Neural cell (in vitro differentiated cells): ENCODE results near the gene DGCR8. TPM values are rescaled to one million over a fixed set of nuclear protein-coding genes. Genes with fewer than 3 reads are reported as not detected.

ENCODE experiments used
- H2AFZ ChIP-seq: fragments of 200-600, 300-800 bp; sonication (generic), shearing (Covaris generic); 2 replicates; pipeline ENCODE4 v1.6.0; 2014; ENCODE audit warnings: low read depth, mild to moderate bottlenecking, antibody characterized with exemption, low read length, moderate library complexity
- H3F3A ChIP-seq: fragments of 200-600 bp; shearing (Covaris generic); 2 replicates; pipeline ENCODE4 v1.6.1; 2016; ENCODE audit warnings: mild to moderate bottlenecking, moderate library complexity, mixed read lengths, antibody characterized with exemption, low read length; ENCODE audit not compliant: insufficient read depth, poor library complexity, severe bottlenecking
- H3K27ac ChIP-seq: fragments of 200-600, 300-800 bp; sonication (generic), shearing (Covaris generic); 2 replicates; pipeline ENCODE4 v1.5.1; 2014; ENCODE audit warnings: mild to moderate bottlenecking, low read length, moderate library complexity
- H3K27me3 ChIP-seq: fragments of 300-800, 200-600 bp; sonication (generic), shearing (Covaris generic); 2 replicates; pipeline ENCODE4 v1.6.0; 2014; ENCODE audit warnings: mild to moderate bottlenecking, low read depth, low read length, moderate library complexity; ENCODE audit not compliant: insufficient read depth
- H3K36me3 ChIP-seq: fragments of 300-800, 200-600 bp; sonication (generic), shearing (Covaris generic); 2 replicates; pipeline ENCODE4 v1.5.1; 2014; ENCODE audit warnings: mild to moderate bottlenecking, antibody characterized with exemption, low read length, moderate library complexity; ENCODE audit not compliant: insufficient read depth
- H3K4me2 ChIP-seq: fragments of 300-800, 200-600 bp; sonication (generic), shearing (Covaris generic); 2 replicates; pipeline ENCODE4 v1.6.0; 2014; ENCODE audit warnings: mild to moderate bottlenecking, low read length
- H3K4me3 ChIP-seq: fragments of 300-800, 200-600 bp; sonication (generic), shearing (Covaris generic); 2 replicates; pipeline ENCODE4 v1.5.1; 2014; ENCODE audit warnings: mild to moderate bottlenecking, low read length, moderate library complexity
- H3K79me2 ChIP-seq: fragments of 200-600 bp; shearing (Covaris generic); replicated peaks from 2 replicates; pipeline ENCODE4 v1.6.0; 2014; ENCODE audit warnings: mild to moderate bottlenecking, low read length, moderate library complexity; ENCODE audit not compliant: insufficient read depth
- H3K9ac ChIP-seq: fragments of 300-800, 200-600 bp; sonication (generic), shearing (Covaris generic); 2 replicates; pipeline ENCODE4 v1.6.1; 2016; ENCODE audit warnings: mild to moderate bottlenecking, low read length, mixed read lengths
- H3K9me2 ChIP-seq: fragments of 200-600 bp; shearing (Covaris generic); 2 replicates; pipeline ENCODE4 v1.6.1; 2016; ENCODE audit warnings: mild to moderate bottlenecking, low read length, mixed read lengths; ENCODE audit not compliant: insufficient read depth
- H3K9me3 ChIP-seq: fragments of 200-600, 300-800 bp; sonication (generic), shearing (Covaris generic); 2 replicates; pipeline ENCODE4 v1.6.1; 2016; ENCODE audit warnings: mild to moderate bottlenecking, mixed run types, low read length, moderate library complexity, mixed read lengths
- H4K20me1 ChIP-seq: fragments of 200-600 bp; shearing (Covaris generic); 2 replicates; pipeline ENCODE4 v1.6.1; 2016; ENCODE audit warnings: mild to moderate bottlenecking, mixed run types; ENCODE audit not compliant: insufficient read depth
- EP300 ChIP-seq: fragments of 450-650 bp; conservative IDR thresholded peaks from 2 replicates; pipeline ENCODE4 v1.6.1; 2014; ENCODE audit warnings: antibody characterized with exemption, mild to moderate bottlenecking, moderate library complexity; ENCODE audit not compliant: poor library complexity, severe bottlenecking
- EZH2 ChIP-seq: fragments of 200-600, 300-800 bp; shearing (Covaris generic), sonication (generic); IDR thresholded peaks from 2 replicates; pipeline ENCODE4 v1.6.1; 2014; ENCODE audit warnings: antibody characterized with exemption, low read length, borderline replicate concordance, mild to moderate bottlenecking; ENCODE audit not compliant: insufficient read depth, poor library complexity, severe bottlenecking
- MXI1 ChIP-seq: fragments of 450-650 bp; conservative IDR thresholded peaks from 2 replicates; pipeline ENCODE4 v1.6.1; 2014; ENCODE audit warnings: antibody characterized with exemption, mild to moderate bottlenecking; ENCODE audit not compliant: poor library complexity, severe bottlenecking
- POLR2AphosphoS5 ChIP-seq: IDR thresholded peaks from 2 replicates; pipeline ENCODE4 v1.6.1; 2012
- RAD21 ChIP-seq: fragments of 450-650 bp; conservative IDR thresholded peaks from 2 replicates; pipeline ENCODE4 v1.6.1; 2014; ENCODE audit warnings: antibody characterized with exemption, mild to moderate bottlenecking, moderate library complexity
- SMC3 ChIP-seq: fragments of 450-650 bp; conservative IDR thresholded peaks from 2 replicates; pipeline ENCODE4 v1.6.1; 2014; ENCODE audit warnings: antibody characterized with exemption, mild to moderate bottlenecking, moderate library complexity; ENCODE audit not compliant: poor library complexity
- TAF1 ChIP-seq: IDR thresholded peaks from 2 replicates; pipeline ENCODE4 v1.6.1; 2012; ENCODE audit warnings: low read depth
- polyA plus RNA-seq: library from polyadenylated mRNA; depleted of rRNA; stranded (reverse); fragments of >200 nt; gene quantifications from 2 replicates; pipeline ENCODE4 v1.2.3, GENCODE V29; 2014
- TF ChIP-seq, protein P1 (sequence below): fragments of 450-650 bp; IDR thresholded peaks from 2 replicates; pipeline ENCODE4 v1.5.1; 2014; ENCODE audit warnings: antibody characterized with exemption, mild to moderate bottlenecking, moderate library complexity; ENCODE audit not compliant: poor library complexity, severe bottlenecking
- TF ChIP-seq, protein P2 (sequence below): IDR thresholded peaks from 2 replicates; pipeline ENCODE4 v1.6.1; 2012; ENCODE audit warnings: borderline replicate concordance

The DGCR8 gene
- polyA plus RNA-seq, 1 donor from 2014 or later, result 48.9 TPM

DNA sequence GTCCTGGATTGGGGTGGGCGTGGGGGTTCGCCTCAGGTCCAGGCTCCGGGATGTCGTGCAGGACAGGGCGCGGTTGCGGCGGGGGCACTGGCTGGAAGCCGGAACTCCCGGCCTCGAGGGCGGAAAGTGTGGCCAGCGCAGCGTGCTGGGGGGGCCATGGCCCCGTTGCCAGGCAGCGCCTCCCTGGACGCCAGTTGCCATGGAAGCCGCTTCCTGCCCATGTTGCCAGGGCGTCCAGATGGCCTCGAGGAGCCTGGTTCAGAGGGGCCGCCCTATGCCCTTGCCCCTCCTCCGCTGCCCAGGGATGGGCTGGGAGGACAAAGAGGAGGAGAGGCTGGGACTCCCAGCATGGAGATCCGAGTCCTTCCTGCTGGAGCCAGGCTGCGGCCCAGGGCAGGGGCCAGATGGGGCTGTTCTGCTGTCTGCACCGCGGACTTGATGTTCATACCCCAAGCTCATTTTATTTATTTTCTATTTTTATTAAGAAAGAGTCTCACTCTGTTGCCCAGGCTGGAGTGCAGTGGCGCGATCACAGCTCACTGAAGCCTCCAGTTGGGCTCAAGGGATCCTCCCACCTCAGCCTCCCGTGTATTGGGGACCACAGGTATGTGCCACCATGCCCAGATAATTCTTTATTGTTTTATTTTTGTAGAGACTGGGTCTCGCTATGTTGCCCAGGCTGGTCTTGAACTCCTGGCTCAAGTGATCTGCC lies 75.4 kb downstream of the DGCR8 start:
- no peak overlapping the region for H2AFZ ChIP-seq
- no peaks in the 10 kb centered on the region for H4K20me1 ChIP-seq
- H3F3A ChIP-seq, result no peaks in the 10 kb centered on the region
- no peak overlapping the region for H3K9ac ChIP-seq
- H3K9me2 ChIP-seq, result no peaks in the 10 kb centered on the region
- H3K27me3 ChIP-seq, result no peaks in the 10 kb centered on the region
- H3K27ac ChIP-seq, result no peak overlapping the region
- no peaks in the 10 kb centered on the region for H3K9me3 ChIP-seq
- no peak for TF ChIP-seq POLR2AphosphoS5
- no peak for TF ChIP-seq RAD21
- H3K4me3 ChIP-seq, result no peak overlapping the region
- H3K4me2 ChIP-seq, result no peak overlapping the region
- H3K79me2 ChIP-seq, result no peaks in the 10 kb centered on the region
- no peaks in the 10 kb centered on the region for H3K36me3 ChIP-seq

DNA sequence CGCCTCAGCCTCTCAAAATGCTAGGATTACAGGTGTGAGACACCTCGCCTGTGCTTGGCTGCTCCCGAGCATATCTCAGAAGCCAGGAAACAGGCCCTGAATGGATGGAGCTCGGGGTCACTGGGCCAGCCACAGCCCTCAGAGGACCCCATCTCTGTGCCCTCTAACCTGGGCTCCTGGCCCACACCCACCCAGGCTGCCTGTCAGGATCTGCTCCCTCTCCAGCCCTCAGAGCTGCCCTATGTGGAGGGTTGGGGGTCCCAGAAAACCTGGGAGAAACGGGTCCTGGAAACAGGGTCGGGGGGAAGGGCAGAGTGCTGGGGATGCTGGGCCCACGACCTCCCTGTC lies 76.0 kb downstream of the DGCR8 start:
- Histone ChIP-seq H3K27ac (no peak overlapping the region), H3K36me3 (no peaks in the 10 kb centered on the region), H3K79me2 (no peaks in the 10 kb centered on the region), H3F3A (no peaks in the 10 kb centered on the region), H2AFZ (no peak overlapping the region), H3K27me3 (no peaks in the 10 kb centered on the region), H3K9me2 (no peaks in the 10 kb centered on the region), H3K4me3 (no peak overlapping the region), H3K4me2 (no peak overlapping the region), H3K9ac (no peak overlapping the region), H4K20me1 (no peaks in the 10 kb centered on the region), H3K9me3 (no peaks in the 10 kb centered on the region)
- TF ChIP-seq, protein P1, sequence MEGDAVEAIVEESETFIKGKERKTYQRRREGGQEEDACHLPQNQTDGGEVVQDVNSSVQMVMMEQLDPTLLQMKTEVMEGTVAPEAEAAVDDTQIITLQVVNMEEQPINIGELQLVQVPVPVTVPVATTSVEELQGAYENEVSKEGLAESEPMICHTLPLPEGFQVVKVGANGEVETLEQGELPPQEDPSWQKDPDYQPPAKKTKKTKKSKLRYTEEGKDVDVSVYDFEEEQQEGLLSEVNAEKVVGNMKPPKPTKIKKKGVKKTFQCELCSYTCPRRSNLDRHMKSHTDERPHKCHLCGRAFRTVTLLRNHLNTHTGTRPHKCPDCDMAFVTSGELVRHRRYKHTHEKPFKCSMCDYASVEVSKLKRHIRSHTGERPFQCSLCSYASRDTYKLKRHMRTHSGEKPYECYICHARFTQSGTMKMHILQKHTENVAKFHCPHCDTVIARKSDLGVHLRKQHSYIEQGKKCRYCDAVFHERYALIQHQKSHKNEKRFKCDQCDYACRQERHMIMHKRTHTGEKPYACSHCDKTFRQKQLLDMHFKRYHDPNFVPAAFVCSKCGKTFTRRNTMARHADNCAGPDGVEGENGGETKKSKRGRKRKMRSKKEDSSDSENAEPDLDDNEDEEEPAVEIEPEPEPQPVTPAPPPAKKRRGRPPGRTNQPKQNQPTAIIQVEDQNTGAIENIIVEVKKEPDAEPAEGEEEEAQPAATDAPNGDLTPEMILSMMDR, result no peak
- TF ChIP-seq MXI1, result no peak
- TF ChIP-seq RAD21, result no peak
- no peak for TF ChIP-seq SMC3
- no peak for TF ChIP-seq POLR2AphosphoS5
- no peak for TF ChIP-seq TAF1
- TF ChIP-seq, protein P2, sequence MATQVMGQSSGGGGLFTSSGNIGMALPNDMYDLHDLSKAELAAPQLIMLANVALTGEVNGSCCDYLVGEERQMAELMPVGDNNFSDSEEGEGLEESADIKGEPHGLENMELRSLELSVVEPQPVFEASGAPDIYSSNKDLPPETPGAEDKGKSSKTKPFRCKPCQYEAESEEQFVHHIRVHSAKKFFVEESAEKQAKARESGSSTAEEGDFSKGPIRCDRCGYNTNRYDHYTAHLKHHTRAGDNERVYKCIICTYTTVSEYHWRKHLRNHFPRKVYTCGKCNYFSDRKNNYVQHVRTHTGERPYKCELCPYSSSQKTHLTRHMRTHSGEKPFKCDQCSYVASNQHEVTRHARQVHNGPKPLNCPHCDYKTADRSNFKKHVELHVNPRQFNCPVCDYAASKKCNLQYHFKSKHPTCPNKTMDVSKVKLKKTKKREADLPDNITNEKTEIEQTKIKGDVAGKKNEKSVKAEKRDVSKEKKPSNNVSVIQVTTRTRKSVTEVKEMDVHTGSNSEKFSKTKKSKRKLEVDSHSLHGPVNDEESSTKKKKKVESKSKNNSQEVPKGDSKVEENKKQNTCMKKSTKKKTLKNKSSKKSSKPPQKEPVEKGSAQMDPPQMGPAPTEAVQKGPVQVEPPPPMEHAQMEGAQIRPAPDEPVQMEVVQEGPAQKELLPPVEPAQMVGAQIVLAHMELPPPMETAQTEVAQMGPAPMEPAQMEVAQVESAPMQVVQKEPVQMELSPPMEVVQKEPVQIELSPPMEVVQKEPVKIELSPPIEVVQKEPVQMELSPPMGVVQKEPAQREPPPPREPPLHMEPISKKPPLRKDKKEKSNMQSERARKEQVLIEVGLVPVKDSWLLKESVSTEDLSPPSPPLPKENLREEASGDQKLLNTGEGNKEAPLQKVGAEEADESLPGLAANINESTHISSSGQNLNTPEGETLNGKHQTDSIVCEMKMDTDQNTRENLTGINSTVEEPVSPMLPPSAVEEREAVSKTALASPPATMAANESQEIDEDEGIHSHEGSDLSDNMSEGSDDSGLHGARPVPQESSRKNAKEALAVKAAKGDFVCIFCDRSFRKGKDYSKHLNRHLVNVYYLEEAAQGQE, result no peak

DNA sequence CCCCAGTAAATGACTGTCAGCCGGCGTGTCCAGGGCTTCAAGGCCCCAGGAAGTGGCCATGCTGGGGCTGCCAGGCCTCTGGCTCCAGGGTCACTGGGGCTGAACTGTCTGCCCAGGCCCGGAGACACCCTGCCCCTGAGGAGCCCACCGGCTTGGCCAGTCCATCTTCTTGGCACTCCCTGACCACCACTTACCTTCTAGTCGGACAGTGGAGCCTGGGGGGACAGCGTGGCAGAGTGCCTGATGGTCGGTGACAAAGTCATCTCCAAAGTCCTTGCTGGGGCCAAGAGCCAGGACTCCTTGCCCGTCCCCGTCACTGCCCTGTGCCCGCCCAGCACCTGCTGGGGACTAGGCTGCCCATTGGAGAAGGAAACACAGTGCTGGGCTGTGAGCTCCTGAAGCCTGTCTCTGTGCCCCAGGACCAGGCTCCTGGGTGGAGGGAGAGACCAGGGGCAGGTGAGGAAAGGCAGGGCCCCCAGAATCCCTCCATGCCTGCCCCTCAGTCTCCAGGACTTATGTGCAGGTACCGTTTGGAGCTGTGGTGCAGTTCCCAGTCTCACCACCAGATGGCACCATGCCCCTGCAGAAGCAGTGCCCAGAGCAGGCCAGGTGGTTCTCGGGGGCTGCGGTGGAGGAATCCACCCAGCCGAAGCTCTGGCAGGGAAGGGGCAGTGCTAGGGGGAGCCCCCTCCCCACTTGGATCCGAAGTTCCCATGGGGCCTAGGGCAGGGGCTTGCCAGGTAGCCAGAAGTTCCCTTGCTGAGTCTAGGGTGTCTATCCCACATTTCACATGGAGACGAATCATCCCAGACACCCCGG lies 76.8 kb downstream of the DGCR8 start:
- no peaks in the 10 kb centered on the region for H3K27me3 ChIP-seq
- H3K9me3 ChIP-seq, result no peaks in the 10 kb centered on the region
- no peak overlapping the region for H2AFZ ChIP-seq
- H3K4me2 ChIP-seq, result no peak overlapping the region
- H3K9me2 ChIP-seq, result no peaks in the 10 kb centered on the region
- H4K20me1 ChIP-seq, result no peaks in the 10 kb centered on the region
- no peak overlapping the region for H3K4me3 ChIP-seq
- H3K27ac ChIP-seq, result no peak overlapping the region
- no peaks in the 10 kb centered on the region for H3K79me2 ChIP-seq
- H3K9ac ChIP-seq, result no peak overlapping the region
- H3F3A ChIP-seq, result no peaks in the 10 kb centered on the region
- H3K36me3 ChIP-seq, result no peaks in the 10 kb centered on the region
- TF ChIP-seq, protein P1, result peak; percentile 99
- no peak for TF ChIP-seq TAF1
- TF ChIP-seq MXI1, result no peak
- TF ChIP-seq POLR2AphosphoS5, result no peak
- TF ChIP-seq EZH2, result no peak
- peak; percentile 100 for TF ChIP-seq SMC3
- no peak for TF ChIP-seq EP300
